ENCODE data around the gene TBC1D16.

- TF ChIP-seq, protein P1, sequence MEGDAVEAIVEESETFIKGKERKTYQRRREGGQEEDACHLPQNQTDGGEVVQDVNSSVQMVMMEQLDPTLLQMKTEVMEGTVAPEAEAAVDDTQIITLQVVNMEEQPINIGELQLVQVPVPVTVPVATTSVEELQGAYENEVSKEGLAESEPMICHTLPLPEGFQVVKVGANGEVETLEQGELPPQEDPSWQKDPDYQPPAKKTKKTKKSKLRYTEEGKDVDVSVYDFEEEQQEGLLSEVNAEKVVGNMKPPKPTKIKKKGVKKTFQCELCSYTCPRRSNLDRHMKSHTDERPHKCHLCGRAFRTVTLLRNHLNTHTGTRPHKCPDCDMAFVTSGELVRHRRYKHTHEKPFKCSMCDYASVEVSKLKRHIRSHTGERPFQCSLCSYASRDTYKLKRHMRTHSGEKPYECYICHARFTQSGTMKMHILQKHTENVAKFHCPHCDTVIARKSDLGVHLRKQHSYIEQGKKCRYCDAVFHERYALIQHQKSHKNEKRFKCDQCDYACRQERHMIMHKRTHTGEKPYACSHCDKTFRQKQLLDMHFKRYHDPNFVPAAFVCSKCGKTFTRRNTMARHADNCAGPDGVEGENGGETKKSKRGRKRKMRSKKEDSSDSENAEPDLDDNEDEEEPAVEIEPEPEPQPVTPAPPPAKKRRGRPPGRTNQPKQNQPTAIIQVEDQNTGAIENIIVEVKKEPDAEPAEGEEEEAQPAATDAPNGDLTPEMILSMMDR (IDR thresholded peaks at IDR 0.05): no peak
- TF ChIP-seq POLR2AphosphoS5 (IDR thresholded peaks at IDR 0.05) (no peak), POLR2A (IDR thresholded peaks at IDR 0.05) (no peak)
These were observed 105.4 kb downstream of the TBC1D16 start for GRCh38 chr17:79930062-79930876.

Data from breast epithelium (tissue), 3 donors.